ENCODE results near the gene KRT83.
"Not testable (repeated sequence)": the region's sequence is repeated elsewhere in the genome, so short reads cannot be mapped to it uniquely, and the experiment has no call there.

The KRT83 gene

DNA sequence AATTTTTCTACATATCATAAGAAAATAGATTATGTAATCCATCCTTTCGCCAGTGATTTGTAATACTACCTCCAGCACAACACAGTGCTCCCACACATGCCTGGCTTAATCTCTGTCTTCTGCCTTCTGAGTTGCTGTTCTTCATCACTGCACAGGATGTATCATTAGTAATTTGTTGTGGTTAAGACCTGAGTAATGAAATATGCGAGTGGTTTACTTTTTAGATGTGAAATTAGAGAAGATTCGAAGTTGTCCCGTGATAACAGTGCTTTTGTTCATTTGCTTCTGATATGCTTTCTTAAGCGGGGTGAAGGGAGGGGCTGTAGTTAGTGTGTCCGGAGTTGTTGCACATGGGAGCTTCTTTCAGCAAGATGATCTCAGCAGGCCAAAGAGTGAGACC is 28.0 kb upstream of the KRT83 start:
- no peak for TF ChIP-seq CTCF (IDR thresholded peaks at IDR 0.05; ENCODE audit: low read depth, low read length)
- H3K4me3 ChIP-seq (replicated peaks in 1 of 2; ENCODE audit: low read depth in 2 of 2, low read length in 2 of 2): no peak overlapping the region
- peak; percentile 18 to 42 for DNase-seq (ENCODE audit: low read depth in 2 of 2)

DNA sequence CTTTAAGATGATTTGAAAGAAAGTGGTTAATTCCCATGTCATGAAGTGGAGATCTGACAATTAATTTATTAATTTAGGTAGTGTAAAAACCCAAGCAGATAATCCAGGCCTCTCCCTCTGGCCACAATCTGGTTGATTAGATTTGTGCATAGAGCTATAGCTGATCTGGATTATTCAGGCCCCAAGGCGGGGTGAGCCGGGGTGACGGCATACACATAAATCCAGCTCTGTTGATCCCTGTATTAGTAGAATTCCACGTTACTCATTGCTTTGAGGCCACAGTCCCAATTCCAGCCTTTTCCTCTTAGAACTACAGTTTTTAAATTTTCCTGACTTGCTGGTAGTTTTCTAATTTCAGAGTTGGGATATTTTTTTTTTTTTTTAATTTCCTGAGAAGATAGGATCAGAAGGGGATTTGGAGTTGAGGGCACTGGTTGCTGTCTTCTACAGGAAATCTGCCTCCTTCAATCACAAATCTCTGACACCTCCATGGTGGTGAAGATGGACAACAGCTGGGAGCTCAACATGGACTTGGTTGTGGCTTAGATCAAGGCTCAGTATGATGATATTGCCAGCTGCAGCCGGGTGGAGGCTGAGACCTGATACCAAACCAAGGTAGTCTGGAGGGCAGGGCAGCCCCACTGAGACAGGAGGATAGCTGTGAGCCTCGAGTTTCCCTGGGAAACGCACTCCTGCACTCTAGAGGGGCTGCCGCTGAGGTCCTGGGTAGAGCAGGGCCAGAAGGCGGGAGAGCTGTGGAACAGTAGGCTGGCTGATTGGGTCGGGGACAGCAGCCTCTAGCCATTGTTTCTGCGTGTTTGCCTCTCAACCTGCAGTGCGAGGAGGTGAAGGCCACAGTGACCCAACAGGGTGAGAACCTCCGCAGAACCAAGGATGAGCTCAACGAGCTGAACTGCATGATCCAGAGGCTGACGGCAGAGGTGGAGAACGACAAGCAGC is 26.6 kb upstream of the KRT83 start:
- H3K4me3 ChIP-seq (replicated peaks in 1 of 2; ENCODE audit: low read depth in 2 of 2, low read length in 2 of 2): no peak overlapping the region
- no peak for TF ChIP-seq CTCF (IDR thresholded peaks at IDR 0.05; ENCODE audit: low read depth, low read length)
- DNase-seq (ENCODE audit: low read depth in 2 of 2): no peak

- no peak for TF ChIP-seq CTCF (IDR thresholded peaks at IDR 0.05; ENCODE audit: low read depth, low read length)
- DNase-seq (ENCODE audit: low read depth in 2 of 2): no peak
Measured at GRCh38 chr12:52347016-52347415, 25.8 kb upstream of the KRT83 start.

DNA sequence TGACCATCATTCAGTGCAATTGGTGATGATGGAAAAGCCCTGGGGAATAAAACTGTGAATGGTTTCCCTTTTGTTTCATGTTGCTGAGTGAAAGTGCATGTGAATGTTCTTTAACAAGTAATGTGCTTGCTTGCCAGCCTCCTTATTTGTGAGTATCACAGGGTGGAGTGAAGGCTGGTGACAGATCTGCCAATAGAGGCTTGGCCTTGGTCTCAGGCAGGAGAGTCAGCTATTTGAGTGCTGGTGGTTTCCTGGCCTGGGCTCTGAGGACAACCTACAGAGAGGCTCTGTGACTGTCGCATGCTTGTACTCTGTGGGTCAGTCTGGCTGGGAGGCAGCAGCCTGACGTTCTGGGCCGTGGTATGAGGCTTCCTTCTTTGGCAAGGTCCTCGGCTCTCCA is 25.4 kb upstream of the KRT83 start:
- no peak for DNase-seq (ENCODE audit: low read depth in 2 of 2)
- no peak for TF ChIP-seq CTCF (IDR thresholded peaks at IDR 0.05; ENCODE audit: low read depth, low read length)

More at GRCh38 chr12:52347016-52347415, 25.8 kb upstream of the KRT83 start:
- no peak overlapping the region for H3K4me3 ChIP-seq (replicated peaks in 1 of 2; ENCODE audit: low read depth in 2 of 2, low read length in 2 of 2)

DNA sequence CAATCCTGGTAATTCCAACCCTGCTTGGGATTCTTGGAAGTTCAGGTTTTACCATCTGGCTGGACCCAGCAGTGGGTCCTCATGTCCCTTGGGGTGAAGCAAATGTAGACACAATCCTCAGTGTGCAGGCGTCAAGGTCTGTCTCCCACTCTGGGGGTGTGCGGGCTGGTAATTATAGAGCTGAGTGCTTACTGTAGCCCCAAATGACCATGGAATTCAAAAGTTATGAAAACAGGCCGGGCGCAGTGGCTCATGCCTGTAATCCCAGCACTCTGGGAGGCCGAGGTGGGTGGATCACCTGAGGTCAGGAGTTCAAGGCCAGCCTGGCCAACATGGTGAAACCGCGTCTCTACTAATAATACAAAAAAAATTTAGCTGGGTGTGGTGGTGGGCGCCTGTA is 23.8 kb upstream of the KRT83 start:
- H3K4me3 ChIP-seq (replicated peaks in 1 of 2; ENCODE audit: low read depth in 2 of 2, low read length in 2 of 2); DNase-seq (ENCODE audit: low read depth in 2 of 2): not testable (repeated sequence)

More for the DNA sequence above, 25.4 kb upstream of the KRT83 start:
- H3K4me3 ChIP-seq (replicated peaks in 1 of 2; ENCODE audit: low read depth in 2 of 2, low read length in 2 of 2): no peak overlapping the region

DNA sequence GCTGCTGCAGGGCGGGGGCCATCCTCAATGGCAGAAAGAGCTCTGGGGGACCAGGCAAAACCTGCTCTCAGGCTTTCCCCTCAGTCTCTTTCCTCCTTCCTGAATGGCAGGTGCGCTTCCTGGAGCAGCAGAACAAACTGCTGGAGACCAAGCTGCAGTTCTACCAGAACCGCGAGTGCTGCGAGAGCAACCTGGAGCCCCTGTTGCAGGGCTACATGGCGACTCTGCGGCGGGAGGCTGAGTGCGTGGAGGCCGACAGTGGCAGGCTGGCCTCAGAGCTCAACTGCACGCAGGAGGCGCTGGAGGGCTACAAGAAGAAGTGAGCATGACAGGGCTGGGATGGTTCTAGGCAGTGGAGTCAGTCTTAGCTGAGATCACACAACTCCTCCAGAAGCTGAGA is 22.9 kb upstream of the KRT83 start:
- no peak for TF ChIP-seq CTCF (IDR thresholded peaks at IDR 0.05; ENCODE audit: low read depth, low read length)
- H3K4me3 ChIP-seq (replicated peaks in 1 of 2; ENCODE audit: low read depth in 2 of 2, low read length in 2 of 2): no peak overlapping the region
- DNase-seq (ENCODE audit: low read depth in 2 of 2): no peak

- H3K4me3 ChIP-seq (replicated peaks in 1 of 2; ENCODE audit: low read depth in 2 of 2, low read length in 2 of 2): no peak overlapping the region
- DNase-seq (ENCODE audit: low read depth in 2 of 2): no peak
- TF ChIP-seq CTCF (IDR thresholded peaks at IDR 0.05; ENCODE audit: low read depth, low read length): no peak
Measured at GRCh38 chr12:52343550-52343949, 22.4 kb upstream of the KRT83 start.

Measured in cardiac fibroblast (primary cell).